HCT116 (cell line): Measurements from ENCODE around the gene FLACC1. TPM values are rescaled to one million over a fixed set of nuclear protein-coding genes. Genes with fewer than 3 reads are reported as not detected.

Experiments
- ATAC-seq: fragments of 200-7000 bp; cut with Tn5 transposase; 2 replicates; pipeline ENCODE4 v1.9.1; 2020; ENCODE audit warnings: mild to moderate bottlenecking, moderate library complexity
- BruUV-seq: library from RNA; stranded (reverse); fragments of 400-500 nt; replicated peaks from 2 replicates; lab custom pipeline; 2021; lab: Mats Ljungman, UMichigan
- CTCF ChIA-PET: fragments of 300-600 bp; sonication (Branson Sonifier 250); formaldehyde crosslinking; loops from one replicate; lab custom pipeline; 2021; ENCODE audit warnings: antibody characterized with exemption; lab: Charles Lee
- POLR2A ChIA-PET: fragments of 300-600, 350-600 bp; sonication (Branson Sonifier 250); formaldehyde crosslinking; loops from one replicate; lab custom pipeline; 2021; ENCODE audit warnings: antibody characterized with exemption; lab: Charles Lee
- RAD21 ChIA-PET, 2 experiments: fragments of 300-600 bp; sonication (Branson Sonifier 250); formaldehyde crosslinking; loops; one replicate each; lab custom pipeline; 2023; ENCODE audit warnings: low total read pairs in 2 of 2; ENCODE audit not compliant: uncharacterized antibody in 2 of 2, unreplicated experiment in 2 of 2, low non-redundant PET in 1 of 2; lab: Charles Lee
- DNase-seq: peaks from one replicate; pipeline ENCODE4 v3.0.0-alpha.2; 2010; ENCODE audit warnings: low read depth, low spot score
- H2AFZ ChIP-seq: fragments of 200-600 bp; shearing (Covaris generic), sonication (generic); 2 replicates; pipeline ENCODE4 v1.6.1; 2017; ENCODE audit warnings: low read depth, mixed run types, mixed read lengths, antibody characterized with exemption, low read length; ENCODE audit not compliant: poor library complexity, severe bottlenecking
- H3K27ac ChIP-seq: 2 replicates; pipeline ENCODE4 v1.5.1; 2012; ENCODE audit warnings: low read depth, low read length
- H3K27me3 ChIP-seq: fragments of 200-600 bp; sonication (generic); 2 replicates; pipeline ENCODE4 v1.6.1; 2016; ENCODE audit warnings: mixed run types, low read length, mixed read lengths; ENCODE audit not compliant: insufficient read depth
- H3K36me3 ChIP-seq, 2 experiments: fragments of 200-500 bp in 1 of 2; fragments of 200-600 bp in 1 of 2; sonication (Bioruptor generic) in 1 of 2; sonication (generic) in 1 of 2; 2 replicates each; pipeline versions ENCODE4 v1.5.1 to v1.6.1; 2014 to 2016; ENCODE audit warnings: low read length in 2 of 2, inconsistent platforms in 1 of 2, mixed read lengths in 1 of 2, mixed run types in 1 of 2; ENCODE audit not compliant: insufficient read depth in 2 of 2, control insufficient read depth in 1 of 2
- H3K4me1 ChIP-seq, 2 experiments: fragments of 200-600 bp in 1 of 2; sonication (generic) in 1 of 2; 2 replicates each; pipeline versions ENCODE4 v1.5.1 to v1.6.1; 2012 to 2017; ENCODE audit warnings: low read length in 2 of 2, inconsistent platforms in 1 of 2, mild to moderate bottlenecking in 1 of 2, mixed read lengths in 1 of 2, mixed run types in 1 of 2, moderate library complexity in 1 of 2; ENCODE audit not compliant: insufficient read depth in 2 of 2, control insufficient read depth in 1 of 2
- H3K4me2 ChIP-seq: fragments of 200-600 bp; sonication (generic); 2 replicates; pipeline ENCODE4 v1.6.1; 2017; ENCODE audit warnings: mixed run types, low read length, mixed read lengths
- H3K4me3 ChIP-seq, 2 experiments: fragments of 200-600 bp in 1 of 2; sonication (generic) in 1 of 2; replicated peaks in 1 of 2; 2 replicates each; pipeline ENCODE4 v1.5.1; 2011 to 2016; ENCODE audit warnings: low read length in 2 of 2, control low read depth in 1 of 2, low read depth in 1 of 2, mild to moderate bottlenecking in 1 of 2, mixed read lengths in 1 of 2, mixed run types in 1 of 2
- H3K79me2 ChIP-seq: fragments of 200-600 bp; sonication (generic); 2 replicates; pipeline ENCODE4 v1.6.1; 2017; ENCODE audit warnings: mild to moderate bottlenecking, mixed run types, low read length, moderate library complexity, mixed read lengths; ENCODE audit not compliant: insufficient read depth
- H3K9ac ChIP-seq: fragments of 200-600 bp; sonication (generic); 2 replicates; pipeline ENCODE4 v1.6.1; 2016; ENCODE audit warnings: low read length, mixed read lengths
- H3K9me2 ChIP-seq: fragments of 200-600 bp; sonication (generic), shearing (Covaris generic); 2 replicates; pipeline ENCODE4 v1.6.1; 2017; ENCODE audit warnings: mixed run types, mild to moderate bottlenecking, moderate library complexity; ENCODE audit not compliant: insufficient read depth
- H3K9me3 ChIP-seq, 2 experiments: fragments of 200-500 bp in 1 of 2; fragments of 200-600 bp in 1 of 2; sonication (Bioruptor generic) in 1 of 2; sonication (generic) in 1 of 2; 2 replicates each; pipeline ENCODE4 v1.6.1; 2014 to 2017; ENCODE audit warnings: low read length in 2 of 2, mixed read lengths in 2 of 2, inconsistent platforms in 1 of 2, low read depth in 1 of 2, mild to moderate bottlenecking in 1 of 2, mixed run types in 1 of 2, moderate library complexity in 1 of 2; ENCODE audit not compliant: control insufficient read depth in 1 of 2, insufficient read depth in 1 of 2
- H4K20me1 ChIP-seq: fragments of 200-600 bp; sonication (generic), shearing (Covaris generic); 2 replicates; pipeline ENCODE4 v1.6.1; 2017; ENCODE audit warnings: mixed run types, mild to moderate bottlenecking, moderate library complexity; ENCODE audit not compliant: insufficient read depth
- ATF3 ChIP-seq: IDR thresholded peaks from 2 replicates; pipeline ENCODE4 v1.6.1; 2012
- ELF1 ChIP-seq: IDR thresholded peaks from 2 replicates; pipeline ENCODE4 v1.6.1; 2012; ENCODE audit warnings: low read depth, borderline replicate concordance
- EZH2 ChIP-seq: fragments of 200-600 bp; sonication (generic); IDR thresholded peaks from 2 replicates; pipeline ENCODE4 v1.6.1; 2017; ENCODE audit warnings: antibody characterized with exemption, mixed run types
- JUND ChIP-seq: IDR thresholded peaks from 2 replicates; pipeline ENCODE4 v1.6.1; 2012
- MAX ChIP-seq: IDR thresholded peaks from 2 replicates; pipeline ENCODE4 v1.6.1; 2012
- POLR2A ChIP-seq: IDR thresholded peaks from 2 replicates; pipeline ENCODE4 v1.7.0; 2011; ENCODE audit warnings: borderline replicate concordance; ENCODE audit not compliant: insufficient read depth, insufficient read length; ENCODE audit errors: extremely low read depth
- SP1 ChIP-seq: IDR thresholded peaks from 2 replicates; pipeline ENCODE4 v1.6.1; 2012; ENCODE audit warnings: low read depth
- SRF ChIP-seq: IDR thresholded peaks from 2 replicates; pipeline ENCODE4 v1.6.1; 2012; ENCODE audit warnings: low read depth
- TCF7L2 ChIP-seq: IDR thresholded peaks from 2 replicates; pipeline ENCODE4 v1.7.0; 2011; ENCODE audit warnings: borderline replicate concordance, inconsistent platforms; ENCODE audit not compliant: insufficient read depth, insufficient read length; ENCODE audit errors: extremely low read depth
- intact Hi-C: fragments of 100-400 bp; cut with micrococcal nuclease; formaldehyde crosslinking; loops from 2 replicates; pipeline ENCODE4 v1.10.0; 2022
- total RNA-seq: library from RNA; stranded (reverse); gene quantifications from one replicate; pipeline ENCODE4 v1.2.1, GENCODE V29; 2021; ENCODE audit not compliant: unreplicated experiment

The FLACC1 gene
- total RNA-seq, 1 experiment from 2014 or later = 0.74 TPM

GRCh38 chr2:201249889-201250288 lies 107.3 kb downstream of the FLACC1 start:
- ChIA-PET RAD21 (no interaction called here), POLR2A (no interaction called here), CTCF (no interaction called here)
- H3K9ac ChIP-seq = no peak overlapping the region
- no peaks in the 10 kb centered on the region for H4K20me1 ChIP-seq
- H2AFZ ChIP-seq = no peak overlapping the region
- DNase-seq = no peak
- H3K27ac ChIP-seq = no peak overlapping the region
- TF ChIP-seq SRF (no peak), POLR2A (no peak), TCF7L2 (no peak), ELF1 (no peak)
- H3K27me3 ChIP-seq = no peaks in the 10 kb centered on the region
- no peaks in the 10 kb centered on the region for H3K36me3 ChIP-seq
- ATAC-seq = no peak
- no peak overlapping the region for H3K4me3 ChIP-seq
- intact Hi-C loops = no loop called here
- H3K4me2 ChIP-seq = no peak overlapping the region
- peaks cover 0 to 6% of the 10 kb centered on the region in 2 experiments; a peak in 1 of 4 replicates for H3K4me1 ChIP-seq
- no peaks in the 10 kb centered on the region for H3K79me2 ChIP-seq
- no peaks in the 10 kb centered on the region for H3K9me2 ChIP-seq
- no TSS peak for BruUV-seq
- H3K9me3 ChIP-seq = no peaks in the 10 kb centered on the region

- no peaks in the 10 kb centered on the region for H4K20me1 ChIP-seq
- H2AFZ ChIP-seq = no peak overlapping the region
These were observed 108.8 kb downstream of the FLACC1 start for GRCh38 chr2:201248288-201248844.

More at GRCh38 chr2:201248288-201248844, 108.8 kb downstream of the FLACC1 start:
- POLR2A ChIA-PET = no interaction called here
- Histone ChIP-seq H3K27ac (no peak overlapping the region), H3K4me2 (no peak overlapping the region), H3K9me2 (no peaks in the 10 kb centered on the region), H3K4me1 (no peaks in the 10 kb centered on the region), H3K36me3 (no peaks in the 10 kb centered on the region)
- BruUV-seq = no TSS peak
- no peak for TF ChIP-seq SP1
- no peak for TF ChIP-seq TCF7L2
- no peak for TF ChIP-seq EZH2
- TF ChIP-seq ATF3 = no peak
- TF ChIP-seq JUND = no peak
- no peak for TF ChIP-seq SRF
- no peak for TF ChIP-seq MAX
- TF ChIP-seq ELF1 = no peak
- TF ChIP-seq, all 23 proteins: peak for 0
- no peak for ATAC-seq
- Histone ChIP-seq H3K9ac (no peak overlapping the region), H3K79me2 (no peaks in the 10 kb centered on the region), H3K4me3 (no peak overlapping the region), H3K9me3 (no peaks in the 10 kb centered on the region), H3K27me3 (no peaks in the 10 kb centered on the region)
- intact Hi-C loops = no loop called here
- ChIA-PET RAD21 (no interaction called here), CTCF (no interaction called here)
- DNase-seq = no peak
